NB4 (cell line): ENCODE results near the gene DPYSL5.

Experiments
- CTCF ChIP-seq: IDR thresholded peaks from one replicate; pipeline ENCODE4 v1.5.1; 2012; ENCODE audit warnings: low read depth, low read length
- MYC ChIP-seq: IDR thresholded peaks from 2 replicates; pipeline ENCODE4 v1.6.1; 2011; ENCODE audit warnings: low read depth, low read length
- POLR2A ChIP-seq: IDR thresholded peaks from 2 replicates; pipeline ENCODE4 v1.6.1; 2011; ENCODE audit warnings: mild to moderate bottlenecking; ENCODE audit not compliant: insufficient read length; ENCODE audit errors: extremely low read depth

GRCh38 chr2:26889796-26890195 is 41.9 kb downstream of the DPYSL5 start:
- TF ChIP-seq POLR2A: no peak
- TF ChIP-seq CTCF: no peak
- TF ChIP-seq MYC: no peak
